Left ventricle myocardium inferior (tissue), 1 donor: ENCODE data around the gene GRIK3. TPM values are rescaled to one million over a fixed set of nuclear protein-coding genes. Genes with fewer than 3 reads are reported as not detected.

ENCODE experiments used
- DNase-seq: peaks from one replicate; pipeline ENCODE4 v3.0.0-alpha.2; 2020
- H3K27ac ChIP-seq: fragments of 200-600 bp; replicated peaks from 2 replicates; pipeline ENCODE4 v1.8.0; 2021
- H3K27me3 ChIP-seq: fragments of 200-600 bp; 2 replicates; pipeline ENCODE4 v1.8.0; 2021; ENCODE audit warnings: low read depth
- H3K36me3 ChIP-seq: fragments of 200-600 bp; 2 replicates; pipeline ENCODE4 v1.8.0; 2021
- H3K4me1 ChIP-seq: fragments of 200-600 bp; 2 replicates; pipeline ENCODE4 v1.8.0; 2021
- H3K4me3 ChIP-seq: fragments of 200-600 bp; 2 replicates; pipeline ENCODE4 v1.8.0; 2021; ENCODE audit warnings: mild to moderate bottlenecking, moderate library complexity
- H3K9me3 ChIP-seq: fragments of 200-600 bp; replicated peaks from 2 replicates; pipeline ENCODE4 v1.8.0; 2021
- intact Hi-C: fragments of 100-400 bp; cut with micrococcal nuclease; formaldehyde crosslinking; loops from one replicate; pipeline ENCODE4 v1.11.0; 2022
- total RNA-seq: library from RNA; stranded (reverse); fragmentation: NEBNext Ultra II Directional; extraction: Animal tissue kit (Norgen Biotek cat#: 25700); gene quantifications from one replicate; pipeline ENCODE4 v1.2.1, GENCODE V29; 2021
- TF ChIP-seq, protein P1 (sequence below): fragments of 200-600 bp; IDR thresholded peaks from 2 replicates; pipeline ENCODE4 v1.8.0; 2021; ENCODE audit warnings: antibody characterized with exemption, mild to moderate bottlenecking, borderline replicate concordance
- donor health status: DM: no; HTN: yes; CAD: no; lungs with severe emphysema.

GRIK3 gene
- total RNA-seq, 1 donor from 2014 or later = 0.55 TPM

DNA sequence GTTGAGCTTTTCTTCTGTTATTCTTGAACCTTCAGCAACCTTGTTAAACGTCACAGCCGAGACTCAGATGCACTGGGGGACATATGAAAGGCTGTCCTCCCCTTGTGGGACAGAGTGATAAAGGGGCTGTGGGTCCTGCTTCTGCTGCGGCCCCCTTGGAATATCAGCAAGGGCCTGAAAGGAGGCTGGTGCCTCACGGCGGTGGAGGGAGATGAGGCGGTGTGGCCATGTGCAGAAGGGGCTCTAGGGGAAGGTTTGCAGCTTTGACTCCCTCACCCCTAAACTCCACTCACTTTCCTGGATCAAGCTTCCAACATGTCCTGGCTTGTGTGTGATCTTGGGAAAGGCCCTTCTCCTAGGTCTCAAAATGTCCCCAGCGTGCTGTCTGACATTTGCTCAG lies 280.9 kb downstream of the GRIK3 start:
- TF ChIP-seq, protein P1, sequence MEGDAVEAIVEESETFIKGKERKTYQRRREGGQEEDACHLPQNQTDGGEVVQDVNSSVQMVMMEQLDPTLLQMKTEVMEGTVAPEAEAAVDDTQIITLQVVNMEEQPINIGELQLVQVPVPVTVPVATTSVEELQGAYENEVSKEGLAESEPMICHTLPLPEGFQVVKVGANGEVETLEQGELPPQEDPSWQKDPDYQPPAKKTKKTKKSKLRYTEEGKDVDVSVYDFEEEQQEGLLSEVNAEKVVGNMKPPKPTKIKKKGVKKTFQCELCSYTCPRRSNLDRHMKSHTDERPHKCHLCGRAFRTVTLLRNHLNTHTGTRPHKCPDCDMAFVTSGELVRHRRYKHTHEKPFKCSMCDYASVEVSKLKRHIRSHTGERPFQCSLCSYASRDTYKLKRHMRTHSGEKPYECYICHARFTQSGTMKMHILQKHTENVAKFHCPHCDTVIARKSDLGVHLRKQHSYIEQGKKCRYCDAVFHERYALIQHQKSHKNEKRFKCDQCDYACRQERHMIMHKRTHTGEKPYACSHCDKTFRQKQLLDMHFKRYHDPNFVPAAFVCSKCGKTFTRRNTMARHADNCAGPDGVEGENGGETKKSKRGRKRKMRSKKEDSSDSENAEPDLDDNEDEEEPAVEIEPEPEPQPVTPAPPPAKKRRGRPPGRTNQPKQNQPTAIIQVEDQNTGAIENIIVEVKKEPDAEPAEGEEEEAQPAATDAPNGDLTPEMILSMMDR = no peak
- no peak overlapping the region for H3K4me3 ChIP-seq
- no peak for DNase-seq
- H3K9me3 ChIP-seq = no peaks in the 10 kb centered on the region
- no peaks in the 10 kb centered on the region for H3K36me3 ChIP-seq
- peaks cover 71% of the 10 kb centered on the region for H3K27me3 ChIP-seq
- H3K4me1 ChIP-seq = no peaks in the 10 kb centered on the region
- no peak overlapping the region for H3K27ac ChIP-seq
- intact Hi-C loops = no loop called here

DNA sequence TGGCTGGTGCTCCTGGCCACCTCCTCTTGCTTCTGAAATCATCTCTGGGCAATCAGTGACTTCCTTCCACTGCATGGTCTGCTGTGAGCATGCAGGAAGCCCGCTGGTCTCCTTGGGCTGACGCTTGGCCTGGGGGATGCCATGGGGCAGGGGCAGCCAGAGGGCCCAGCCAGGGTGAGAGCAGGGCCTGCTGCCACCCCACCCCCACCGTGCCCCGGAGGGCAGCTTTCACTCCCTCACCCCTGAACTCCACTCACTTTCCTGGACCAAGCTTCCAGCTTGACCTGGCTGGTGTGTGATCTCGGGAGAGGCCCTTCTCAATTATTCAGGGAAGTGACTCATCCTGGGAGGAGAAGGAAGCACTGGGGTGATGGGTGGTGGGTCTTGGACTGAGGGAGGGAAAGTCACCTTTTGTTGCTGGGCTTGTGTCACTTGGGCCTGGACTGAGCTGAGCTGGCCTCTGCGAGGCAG lies 281.4 kb downstream of the GRIK3 start:
- Histone ChIP-seq H3K27ac (no peak overlapping the region), H3K4me1 (no peaks in the 10 kb centered on the region), H3K27me3 (peaks cover 74% of the 10 kb centered on the region), H3K36me3 (no peaks in the 10 kb centered on the region), H3K9me3 (no peaks in the 10 kb centered on the region), H3K4me3 (no peak overlapping the region)
- TF ChIP-seq, protein P1 = no peak
- intact Hi-C loops = no loop called here
- no peak for DNase-seq

DNA sequence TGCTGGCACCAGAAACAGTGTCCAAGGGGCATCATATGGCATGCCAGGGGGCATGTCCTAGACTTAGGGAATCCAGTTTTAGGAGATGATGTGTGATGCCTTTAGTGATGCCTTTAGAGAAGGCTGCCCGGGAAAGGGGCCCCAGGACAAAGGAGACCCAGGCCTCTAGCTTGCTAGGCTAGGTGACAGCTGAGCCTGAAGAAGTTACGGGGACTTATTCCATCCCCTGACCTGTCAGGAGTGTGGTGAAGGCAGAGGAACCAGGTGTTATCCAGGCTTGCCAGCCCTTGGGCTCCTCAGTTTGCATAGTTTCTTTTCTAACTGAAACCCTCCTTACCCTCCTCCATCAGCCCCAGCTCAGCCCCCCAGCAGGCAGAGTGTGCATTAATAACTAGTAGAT lies 281.9 kb downstream of the GRIK3 start:
- Histone ChIP-seq H3K27ac (no peak overlapping the region), H3K27me3 (peaks cover 75% of the 10 kb centered on the region), H3K9me3 (no peaks in the 10 kb centered on the region), H3K4me1 (no peaks in the 10 kb centered on the region), H3K36me3 (no peaks in the 10 kb centered on the region), H3K4me3 (no peak overlapping the region)
- TF ChIP-seq, protein P1 = no peak
- DNase-seq = no peak
- intact Hi-C loops = no loop called here

DNA sequence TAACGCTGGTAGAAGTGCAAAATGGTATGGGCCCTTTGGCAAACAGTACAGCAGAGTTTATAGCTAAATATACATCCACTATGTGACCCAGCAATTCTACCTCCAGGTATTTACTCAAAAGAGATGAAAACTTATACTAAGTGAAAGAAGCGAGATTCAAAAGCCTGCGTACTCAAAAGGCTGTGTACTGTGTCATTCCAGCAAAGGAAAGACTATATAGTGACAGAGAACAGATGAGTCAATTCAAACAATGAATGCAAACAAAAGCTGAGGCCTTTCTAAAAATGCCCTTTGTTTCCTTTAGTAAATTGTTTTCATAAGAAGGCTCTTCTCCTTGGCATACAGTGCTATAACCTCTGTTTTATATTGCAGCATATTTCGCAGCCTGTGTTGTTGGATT lies 282.8 kb downstream of the GRIK3 start:
- TF ChIP-seq, protein P1 = no peak
- DNase-seq = no peak
- Histone ChIP-seq H3K4me3 (no peak overlapping the region), H3K4me1 (no peaks in the 10 kb centered on the region), H3K9me3 (no peaks in the 10 kb centered on the region), H3K36me3 (no peaks in the 10 kb centered on the region), H3K27me3 (peaks cover 74% of the 10 kb centered on the region), H3K27ac (no peak overlapping the region)
- intact Hi-C loops = no loop called here

DNA sequence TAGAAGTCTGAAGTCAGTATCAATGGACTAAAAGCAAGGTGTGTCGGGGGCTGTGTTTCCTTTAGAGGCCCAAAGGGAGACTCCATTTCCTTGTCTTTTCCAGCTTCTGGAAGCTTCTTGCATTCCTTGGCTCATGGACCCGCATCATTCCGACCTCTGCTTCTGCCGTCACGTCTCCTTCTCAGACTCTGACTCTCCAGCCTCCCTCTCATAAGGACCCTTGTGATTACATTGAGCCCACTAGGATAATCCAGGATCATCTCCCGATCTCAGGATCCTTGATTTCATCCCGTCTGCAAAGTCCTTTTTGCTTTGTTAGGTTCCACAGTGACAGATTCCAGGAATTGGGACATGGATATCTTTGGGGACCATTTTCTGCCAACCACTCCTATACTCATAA lies 285.8 kb downstream of the GRIK3 start:
- intact Hi-C loops = no loop called here
- TF ChIP-seq, protein P1 = no peak
- H3K27me3 ChIP-seq = peaks cover 67% of the 10 kb centered on the region

More for the DNA sequence above, 285.8 kb downstream of the GRIK3 start:
- H3K4me1 ChIP-seq = no peaks in the 10 kb centered on the region
- no peak overlapping the region for H3K4me3 ChIP-seq
- DNase-seq = no peak
- H3K9me3 ChIP-seq = no peaks in the 10 kb centered on the region
- H3K27ac ChIP-seq = no peak overlapping the region
- no peaks in the 10 kb centered on the region for H3K36me3 ChIP-seq
